ENCODE measurements around the gene AIM2. TPM values are rescaled to one million over a fixed set of nuclear protein-coding genes. Genes with fewer than 3 reads are reported as not detected.

AIM2 gene
- total and polyA plus RNA-seq, 2 of the 4 experiments (the other 2 are of a cell fraction) = not detected

DNA sequence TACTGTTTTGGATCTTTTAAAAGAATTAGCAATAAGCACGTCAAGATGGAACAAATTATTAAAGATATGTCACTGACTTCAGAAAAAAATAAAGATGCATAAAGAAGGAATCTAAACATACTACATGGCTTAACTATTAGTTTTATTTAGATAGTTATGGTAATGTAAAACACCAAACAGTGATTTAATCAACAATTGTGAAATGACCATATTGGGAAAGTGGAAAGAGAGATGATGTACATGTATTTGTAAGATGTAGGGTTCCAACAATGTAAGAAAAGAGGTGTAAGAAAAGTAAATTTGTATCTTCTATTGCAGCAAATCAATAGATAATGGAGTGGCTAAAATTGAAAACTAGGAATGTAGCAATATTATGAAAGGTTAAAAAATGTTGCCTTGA, 6.4 kb upstream of the AIM2 start:
- Histone ChIP-seq H3K79me1 (ENCODE audit: low read depth in 1 of 2, low read length in 2 of 2) (no peaks in the 10 kb centered on the region), H2BK120ac (ENCODE audit: low read depth, low read length) (no peak overlapping the region), H2BK20ac (ENCODE audit: low read depth, low read length) (no peak overlapping the region), H4K91ac (ENCODE audit: insufficient read depth, low read depth, low read length) (no peak overlapping the region), H3K14ac (replicated peaks; ENCODE audit: low read depth, low read length) (no peak overlapping the region), H3K4me1 (ENCODE audit: control insufficient read depth, insufficient read depth, low read length) (no peaks in the 10 kb centered on the region), H3K4me3 (ENCODE audit: insufficient read depth, low read depth, low read length) (no peak overlapping the region), H4K5ac (ENCODE audit: low read depth, low read length) (no peak overlapping the region), H2AK5ac (ENCODE audit: low read depth, low read length) (no peak overlapping the region), H3K23ac (ENCODE audit: low read depth, low read length) (no peak overlapping the region), H3K9me1 (ENCODE audit: insufficient read depth, low read length) (no peaks in the 10 kb centered on the region; the same call in 1 of the 2 replicates), H3K27me3 (ENCODE audit: control insufficient read depth, insufficient read depth, low read length) (peaks cover 3% of the 10 kb centered on the region), H3K4me2 (ENCODE audit: low read depth, low read length) (no peak overlapping the region), H3K4ac (ENCODE audit: low read depth, low read length) (no peak overlapping the region), H2BK15ac (ENCODE audit: low read depth, low read length) (no peak overlapping the region), H3K18ac (ENCODE audit: low read depth, low read length) (no peak overlapping the region), H2AK9ac (replicated peaks; ENCODE audit: low read depth, low read length, poor library complexity) (no peak overlapping the region), H4K8ac (ENCODE audit: low read depth in 2 of 2, low read length in 2 of 2) (no peak overlapping the region), H3K56ac (ENCODE audit: extremely low read depth, insufficient read depth, low read length) (no peak overlapping the region), H3K9me3 (ENCODE audit: control insufficient read depth, insufficient read depth, low read length) (no peaks in the 10 kb centered on the region), H4K20me1 (ENCODE audit: insufficient read depth, low read length) (no peaks in the 10 kb centered on the region), H2BK5ac (ENCODE audit: low read depth, low read length, poor library complexity, severe bottlenecking) (no peak overlapping the region), H3K9ac (ENCODE audit: low read depth, low read length) (no peak overlapping the region), H3K27ac (ENCODE audit: insufficient read depth, low read length) (no peak overlapping the region), H2AFZ (replicated peaks; ENCODE audit: low read length, poor library complexity) (no peak overlapping the region), H3K36me3 (ENCODE audit: control insufficient read depth, insufficient read depth, low read length) (no peaks in the 10 kb centered on the region)
- in situ Hi-C loops (cut with MboI; ENCODE audit: low sequenced_read_pairs) = loop anchor here (10.0 kb wide), 1 partner anchor 1118 kb away; no protein-coding TSS in a partner anchor
- ChIA-PET CTCF (no interaction called here), POLR2A (ENCODE audit: unreplicated experiment) (no interaction called here)
- intact Hi-C loops (cut with micrococcal nuclease) = no loop called here
- no TSS peak for BruUV-seq (replicated peaks)
- WGBS, 2 experiments (ENCODE audit: extremely low coverage in 2 of 2, insufficient read length in 1 of 2) = no CpG with 5 or more reads among the region's 1 CpG
- no peak for ATAC-seq (ENCODE audit: low read depth)
- TF ChIP-seq RFX5 (IDR thresholded peaks at IDR 0.05; ENCODE audit: low read depth, low read length) (no peak), RCOR1 (IDR thresholded peaks at IDR 0.05; ENCODE audit: insufficient replicate concordance, low read length) (no peak), BHLHE40 (IDR thresholded peaks at IDR 0.05; ENCODE audit: low read depth, low read length) (no peak), ELK1 (IDR thresholded peaks at IDR 0.05; ENCODE audit: borderline replicate concordance, low read depth, low read length) (no peak), MXI1 (IDR thresholded peaks at IDR 0.05; ENCODE audit: borderline replicate concordance, low read depth, low read length) (no peak), NFE2L2 (IDR thresholded peaks at IDR 0.05; ENCODE audit: low read depth, low read length) (no peak), CEBPB (IDR thresholded peaks at IDR 0.05; ENCODE audit: low read depth, low read length) (no peak), MAFK (IDR thresholded peaks at IDR 0.05; ENCODE audit: low read depth, low read length) (no peak), POLR2A (IDR thresholded peaks at IDR 0.05; ENCODE audit: low read depth, low read length) (no peak), SMC3 (IDR thresholded peaks at IDR 0.05; ENCODE audit: low read depth, low read length) (no peak), FOS (IDR thresholded peaks at IDR 0.05; ENCODE audit: low read depth, low read length) (no peak), RAD21 (IDR thresholded peaks at IDR 0.05; ENCODE audit: low read length) (no peak), USF2 (IDR thresholded peaks at IDR 0.05; ENCODE audit: low read depth, low read length) (no peak)
- TF ChIP-seq, protein P1, sequence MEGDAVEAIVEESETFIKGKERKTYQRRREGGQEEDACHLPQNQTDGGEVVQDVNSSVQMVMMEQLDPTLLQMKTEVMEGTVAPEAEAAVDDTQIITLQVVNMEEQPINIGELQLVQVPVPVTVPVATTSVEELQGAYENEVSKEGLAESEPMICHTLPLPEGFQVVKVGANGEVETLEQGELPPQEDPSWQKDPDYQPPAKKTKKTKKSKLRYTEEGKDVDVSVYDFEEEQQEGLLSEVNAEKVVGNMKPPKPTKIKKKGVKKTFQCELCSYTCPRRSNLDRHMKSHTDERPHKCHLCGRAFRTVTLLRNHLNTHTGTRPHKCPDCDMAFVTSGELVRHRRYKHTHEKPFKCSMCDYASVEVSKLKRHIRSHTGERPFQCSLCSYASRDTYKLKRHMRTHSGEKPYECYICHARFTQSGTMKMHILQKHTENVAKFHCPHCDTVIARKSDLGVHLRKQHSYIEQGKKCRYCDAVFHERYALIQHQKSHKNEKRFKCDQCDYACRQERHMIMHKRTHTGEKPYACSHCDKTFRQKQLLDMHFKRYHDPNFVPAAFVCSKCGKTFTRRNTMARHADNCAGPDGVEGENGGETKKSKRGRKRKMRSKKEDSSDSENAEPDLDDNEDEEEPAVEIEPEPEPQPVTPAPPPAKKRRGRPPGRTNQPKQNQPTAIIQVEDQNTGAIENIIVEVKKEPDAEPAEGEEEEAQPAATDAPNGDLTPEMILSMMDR (conservative IDR thresholded peaks at IDR 0.05; ENCODE audit: low read depth, low read length) = no peak
- dilution Hi-C loops (cut with HindIII; ENCODE audit: low sequenced_read_pairs, unreplicated experiment) = no loop called here
- DNase-seq = no peak

All from IMR-90 (cell line).